Loucy (cell line): Measurements from ENCODE around the gene CEP131.

ENCODE experiments used
- CTCF ChIP-seq: fragments of 200-600 bp; sonication (generic); conservative IDR thresholded peaks from 2 replicates; pipeline ENCODE4 v1.5.1; 2014; ENCODE audit warnings: mild to moderate bottlenecking, antibody characterized with exemption, low read length
- EZH2phosphoT487 ChIP-seq: fragments of 200-600 bp; IDR thresholded peaks from 2 replicates; pipeline ENCODE4 v1.6.1; 2018; ENCODE audit warnings: antibody characterized with exemption, mild to moderate bottlenecking, moderate library complexity, borderline replicate concordance

DNA sequence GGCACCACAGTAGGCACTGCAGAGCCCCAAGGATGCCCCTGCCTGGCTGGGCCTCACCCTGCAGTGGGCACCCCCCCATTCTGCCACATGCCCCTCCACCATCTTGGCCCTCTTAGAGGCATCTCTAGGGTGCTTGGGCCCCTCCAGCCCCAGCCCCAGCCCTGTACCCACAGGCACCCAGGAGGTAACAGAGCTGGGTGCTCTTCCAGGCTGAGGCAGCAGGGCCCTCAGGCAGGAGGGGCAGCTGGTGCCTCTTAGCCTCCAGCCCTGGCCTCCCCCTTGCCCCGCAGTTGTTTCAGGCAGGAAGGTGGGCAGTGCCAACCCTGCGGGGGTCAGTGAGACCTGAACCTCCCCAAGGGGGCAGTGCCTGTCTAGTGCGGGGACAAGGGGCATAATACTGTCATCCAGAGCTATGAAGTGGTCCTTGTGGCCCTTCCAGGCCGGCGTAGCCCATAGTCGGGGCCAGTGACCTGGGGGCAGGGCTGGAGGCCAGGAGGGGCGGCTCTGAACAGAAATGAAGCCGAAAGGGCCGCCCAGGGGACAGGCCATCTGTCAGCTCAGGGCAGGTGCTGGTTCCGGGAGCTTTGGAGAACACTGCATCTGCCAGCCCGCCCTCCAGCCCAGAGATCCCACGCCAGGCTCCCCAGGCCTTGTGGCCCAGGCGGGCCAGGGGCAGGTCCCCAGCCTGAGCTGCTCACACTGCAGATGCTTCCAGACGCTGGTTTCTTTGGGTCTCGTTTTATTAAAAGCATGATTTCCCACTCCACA lies 51.9 kb downstream of the CEP131 start:
- TF ChIP-seq CTCF = no peak
- TF ChIP-seq EZH2phosphoT487 = no peak
